ENCODE measurements around the gene PALD1. TPM values are rescaled to one million over a fixed set of nuclear protein-coding genes. Genes with fewer than 3 reads are reported as not detected.
A peak's percentile ranks its signal among the peaks of the same experiment; 100 is the strongest.

The PALD1 gene
- total and polyA plus RNA-seq, 8 donors: 10.1 to 34.5 (median 24.1) TPM

DNA sequence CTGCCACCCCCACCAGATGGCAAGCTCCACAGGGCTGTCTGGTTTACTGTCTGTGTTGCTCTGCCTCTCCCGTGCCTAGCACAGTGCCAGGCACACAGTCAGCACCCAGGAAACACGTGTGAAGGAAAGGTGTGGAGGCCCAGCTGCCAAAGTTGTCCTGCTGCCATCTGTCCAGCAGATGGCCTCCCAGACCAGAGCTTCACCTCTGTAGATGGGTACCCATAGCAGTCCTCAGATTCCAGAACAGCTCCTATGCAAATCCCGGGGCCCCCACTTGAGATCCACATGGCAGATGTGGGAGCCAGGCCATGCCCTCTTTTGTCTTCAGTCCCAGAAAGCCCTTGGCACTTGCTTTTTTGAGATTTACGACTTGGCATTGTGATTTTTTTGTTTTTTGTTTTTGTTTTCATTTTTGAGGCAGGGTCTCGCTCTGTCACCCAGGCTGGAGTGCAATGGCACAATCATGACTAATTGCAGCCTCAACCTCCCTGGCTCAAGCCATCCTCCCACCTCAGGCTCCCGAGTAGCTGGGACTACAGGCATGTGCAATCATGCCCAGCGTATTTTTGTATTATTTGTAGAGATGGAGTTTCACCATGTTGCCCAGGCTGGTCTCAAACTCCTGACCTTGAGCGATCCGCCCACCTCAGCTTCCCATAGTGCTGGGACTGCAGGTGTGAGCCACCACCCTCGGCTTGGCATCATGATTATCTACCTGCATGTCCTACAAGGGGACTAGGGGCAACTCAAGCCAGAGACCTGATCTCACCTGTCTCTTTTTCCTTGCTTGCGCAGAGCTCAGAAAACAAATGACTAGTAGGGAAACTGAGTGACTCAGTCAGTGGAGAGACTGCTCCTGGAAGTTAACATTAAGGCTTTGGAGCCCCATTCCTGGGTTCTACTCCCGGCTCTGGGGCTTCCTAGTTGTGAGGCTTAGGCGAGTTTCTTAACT lies 16.9 kb upstream of the PALD1 start:
- TF ChIP-seq, protein P1, sequence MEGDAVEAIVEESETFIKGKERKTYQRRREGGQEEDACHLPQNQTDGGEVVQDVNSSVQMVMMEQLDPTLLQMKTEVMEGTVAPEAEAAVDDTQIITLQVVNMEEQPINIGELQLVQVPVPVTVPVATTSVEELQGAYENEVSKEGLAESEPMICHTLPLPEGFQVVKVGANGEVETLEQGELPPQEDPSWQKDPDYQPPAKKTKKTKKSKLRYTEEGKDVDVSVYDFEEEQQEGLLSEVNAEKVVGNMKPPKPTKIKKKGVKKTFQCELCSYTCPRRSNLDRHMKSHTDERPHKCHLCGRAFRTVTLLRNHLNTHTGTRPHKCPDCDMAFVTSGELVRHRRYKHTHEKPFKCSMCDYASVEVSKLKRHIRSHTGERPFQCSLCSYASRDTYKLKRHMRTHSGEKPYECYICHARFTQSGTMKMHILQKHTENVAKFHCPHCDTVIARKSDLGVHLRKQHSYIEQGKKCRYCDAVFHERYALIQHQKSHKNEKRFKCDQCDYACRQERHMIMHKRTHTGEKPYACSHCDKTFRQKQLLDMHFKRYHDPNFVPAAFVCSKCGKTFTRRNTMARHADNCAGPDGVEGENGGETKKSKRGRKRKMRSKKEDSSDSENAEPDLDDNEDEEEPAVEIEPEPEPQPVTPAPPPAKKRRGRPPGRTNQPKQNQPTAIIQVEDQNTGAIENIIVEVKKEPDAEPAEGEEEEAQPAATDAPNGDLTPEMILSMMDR (IDR thresholded peaks at IDR 0.05): peak; percentile 74 to 80
- Histone ChIP-seq H3K9me3 (no peaks in the 10 kb centered on the region), H3K27me3 (peaks cover 0 to 34% of the 10 kb centered on the region in 2 donors), H3K4me1 (peaks cover 10 to 27% of the 10 kb centered on the region in 2 donors), H3K4me3 (no peak overlapping the region), H3K36me3 (no peaks in the 10 kb centered on the region), H3K27ac (peak overlapping the region in 1 of 2 donors; percentile 11)
- DNase-seq (peak in 2 of 4 donors; percentile 22 to 71), ATAC-seq (peak; percentile 78)
- intact Hi-C loops (cut with DNase I): loop anchor here in 1 of 2 donors (5.0 to 10.0 kb wide), 2 partner anchors 81 to 293 kb away; no protein-coding TSS in a partner anchor

GRCh38 chr10:70462349-70462984 lies 16.1 kb upstream of the PALD1 start:
- TF ChIP-seq, protein P1 (IDR thresholded peaks at IDR 0.05): no peak
- H3K27me3 ChIP-seq: peaks cover 0 to 26% of the 10 kb centered on the region in 2 donors
- intact Hi-C loops (cut with DNase I): loop anchor here in 1 of 2 donors (5.0 to 10.0 kb wide), 2 partner anchors 80 to 292 kb away; no protein-coding TSS in a partner anchor
- no peaks in the 10 kb centered on the region for H3K9me3 ChIP-seq
- ATAC-seq (no peak), DNase-seq (no peak)
- no peaks in the 10 kb centered on the region for H3K36me3 ChIP-seq
- H3K4me1 ChIP-seq: peaks cover 10 to 27% of the 10 kb centered on the region in 2 donors
- H3K27ac ChIP-seq: peak overlapping the region in 1 of 2 donors; percentile 11
- H3K4me3 ChIP-seq: no peak overlapping the region

DNA sequence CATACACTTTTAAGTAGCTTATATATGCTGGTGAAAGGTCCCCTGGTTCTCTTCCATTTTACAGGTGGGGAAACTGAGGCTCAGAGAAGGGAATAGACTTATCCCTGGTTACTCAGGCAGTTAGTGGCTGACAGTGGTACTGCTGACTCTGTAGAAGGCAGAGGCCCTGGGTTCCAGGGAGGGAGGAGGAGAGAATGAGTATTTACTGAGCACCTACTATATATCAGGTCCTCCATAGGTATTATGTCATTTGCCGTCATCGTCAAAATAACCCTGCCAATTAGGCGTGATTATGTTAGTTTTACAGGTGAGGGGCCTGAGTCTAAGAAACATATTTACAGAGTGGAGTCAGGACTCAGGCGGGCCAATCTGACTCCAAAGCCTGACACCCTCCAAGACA lies 13.3 kb upstream of the PALD1 start:
- H3K9me3 ChIP-seq: no peaks in the 10 kb centered on the region
- DNase-seq: no peak
- ATAC-seq: no peak
- H3K27ac ChIP-seq: no peak overlapping the region
- H3K27me3 ChIP-seq: no peaks in the 10 kb centered on the region
- no peaks in the 10 kb centered on the region for H3K36me3 ChIP-seq
- H3K4me1 ChIP-seq: peaks cover 0 to 14% of the 10 kb centered on the region in 2 donors
- no peak overlapping the region for H3K4me3 ChIP-seq
- TF ChIP-seq, protein P1 (IDR thresholded peaks at IDR 0.05): no peak
- intact Hi-C loops (cut with DNase I): loop anchor here in 1 of 2 donors (10.0 kb wide), 1 partner anchor 290 kb away; no protein-coding TSS in a partner anchor

- Histone ChIP-seq H3K4me3 (no peak overlapping the region), H3K27ac (no peak overlapping the region), H3K36me3 (no peaks in the 10 kb centered on the region), H3K27me3 (no peaks in the 10 kb centered on the region), H3K9me3 (no peaks in the 10 kb centered on the region), H3K4me1 (peaks cover 0 to 14% of the 10 kb centered on the region in 2 donors)
- no peak for DNase-seq
- TF ChIP-seq, protein P1 (IDR thresholded peaks at IDR 0.05): no peak
- intact Hi-C loops (cut with DNase I): loop anchor here in 1 of 2 donors (10.0 kb wide), 1 partner anchor 289 kb away; no protein-coding TSS in a partner anchor
- no peak for ATAC-seq
Measured at GRCh38 chr10:70465832-70466231, 12.7 kb upstream of the PALD1 start.

All from left lung (tissue), 10 donors.